HepG2 (cell line): ENCODE measurements around the gene UBE2R2. TPM values are rescaled to one million over a fixed set of nuclear protein-coding genes. Genes with fewer than 3 reads are reported as not detected.

Experiments
- FIP1L1 ChIP-seq: fragments of 200-400 bp; formaldehyde crosslinking; IDR thresholded peaks from 2 replicates; pipeline ENCODE4 v1.6.1; 2018; ENCODE audit warnings: low read depth, mild to moderate bottlenecking, low read length, moderate library complexity, borderline replicate concordance; ENCODE audit not compliant: insufficient read depth
- FOXJ3 ChIP-seq: sonication (generic); formaldehyde crosslinking; IDR thresholded peaks from 2 replicates; pipeline ENCODE4 v1.4.0; 2020; ENCODE audit warnings: missing genetic modification reagents, mild to moderate bottlenecking, borderline replicate concordance
- GATAD1 ChIP-seq: IDR thresholded peaks from 2 replicates; pipeline ENCODE4 v1.6.1; 2016; ENCODE audit warnings: missing genetic modification reagents, missing compliant biosample characterization
- HIC2 ChIP-seq: sonication (generic); formaldehyde crosslinking; IDR thresholded peaks from 2 replicates; pipeline ENCODE4 v1.9.0; 2022; ENCODE audit warnings: low read depth, missing genetic modification reagents
- HINFP ChIP-seq: sonication (generic); formaldehyde crosslinking; IDR thresholded peaks from 2 replicates; pipeline ENCODE4 v1.4.0; 2020; ENCODE audit warnings: low read depth, mild to moderate bottlenecking, missing genetic modification reagents
- MTF1 ChIP-seq: sonication (generic); formaldehyde crosslinking; IDR thresholded peaks from 2 replicates; pipeline ENCODE4 v1.5.0; 2020; ENCODE audit warnings: missing genetic modification reagents
- PREB ChIP-seq: sonication (generic); formaldehyde crosslinking; IDR thresholded peaks from 2 replicates; pipeline ENCODE4 v1.4.0; 2020; ENCODE audit warnings: missing genetic modification reagents
- PRMT3 ChIP-seq: sonication (generic); formaldehyde crosslinking; IDR thresholded peaks from 2 replicates; pipeline ENCODE4 v1.8.1; 2022; ENCODE audit warnings: low read depth, mild to moderate bottlenecking, moderate library complexity, missing genetic modification reagents, borderline replicate concordance
- RCOR2 ChIP-seq: IDR thresholded peaks from 2 replicates; pipeline ENCODE4 v1.6.1; 2016; ENCODE audit warnings: missing biosample characterization, missing genetic modification reagents
- RELA ChIP-seq: sonication (generic); formaldehyde crosslinking; IDR thresholded peaks from 2 replicates; pipeline ENCODE4 v1.4.0; 2020; ENCODE audit warnings: missing genetic modification reagents
- STAG1 ChIP-seq: sonication (generic); formaldehyde crosslinking; IDR thresholded peaks from 2 replicates; pipeline ENCODE4 v1.4.0; 2020; ENCODE audit warnings: missing genetic modification reagents
- TCF7L2 ChIP-seq: IDR thresholded peaks from 2 replicates; pipeline ENCODE4 v1.6.1; 2011; ENCODE audit warnings: mild to moderate bottlenecking, low read depth, low read length, moderate library complexity
- THYN1 ChIP-seq: sonication (generic); formaldehyde crosslinking; IDR thresholded peaks from 2 replicates; pipeline ENCODE4 v1.8.1; 2023; ENCODE audit warnings: low read depth, mild to moderate bottlenecking, moderate library complexity, missing genetic modification reagents, borderline replicate concordance
- ZBTB25 ChIP-seq: IDR thresholded peaks from 2 replicates; pipeline ENCODE4 v1.6.1; 2018; ENCODE audit warnings: missing genetic modification reagents
- ZGPAT ChIP-seq: IDR thresholded peaks from 2 replicates; pipeline ENCODE4 v1.6.1; 2016; ENCODE audit warnings: mild to moderate bottlenecking
- ZKSCAN5 ChIP-seq: sonication (generic); formaldehyde crosslinking; IDR thresholded peaks from 2 replicates; pipeline ENCODE4 v1.5.1; 2020; ENCODE audit warnings: mild to moderate bottlenecking, missing genetic modification reagents
- ZMYM4 ChIP-seq: sonication (generic); formaldehyde crosslinking; IDR thresholded peaks from 2 replicates; pipeline ENCODE4 v1.8.1; 2023; ENCODE audit warnings: mild to moderate bottlenecking, missing genetic modification reagents
- ZNF577 ChIP-seq: sonication (generic); formaldehyde crosslinking; IDR thresholded peaks from 2 replicates; pipeline ENCODE4 v1.4.0; 2020; ENCODE audit warnings: mild to moderate bottlenecking, low read depth, missing genetic modification reagents, borderline replicate concordance
- ZNF7 ChIP-seq: IDR thresholded peaks from 2 replicates; pipeline ENCODE4 v1.6.1; 2016; ENCODE audit warnings: missing biosample characterization, missing genetic modification reagents
- ZUFSP ChIP-seq: sonication (generic); formaldehyde crosslinking; IDR thresholded peaks from 2 replicates; pipeline ENCODE4 v1.9.0; 2021; ENCODE audit warnings: missing genetic modification reagents, mild to moderate bottlenecking, borderline replicate concordance
- polyA plus RNA-seq, 8 experiments: library from polyadenylated mRNA; depleted of rRNA in 3 of 8; stranded (reverse) in 7 of 8; unstranded in 1 of 8; fragments of >200 nt; fragmentation: Illumina TruSeq in 4 of 8; extraction: Trizol in 4 of 8; gene quantifications; 2 replicates each; pipeline versions ENCODE4 v1.2.1 to v1.2.3, GENCODE V29; 2011 to 2016; ENCODE audit warnings: low read depth in 4 of 8, missing spikeins in 1 of 8, mixed read lengths in 1 of 8; ENCODE audit not compliant: insufficient read depth in 1 of 8
- total RNA-seq, 5 experiments: library from RNA; depleted of rRNA; stranded (reverse); fragments of >200 nt; fragmentation: Illumina TruSeq; extraction: Trizol; gene quantifications; 2 replicates each; pipeline ENCODE4 v1.2.3, GENCODE V29; 2016; ENCODE audit warnings: low read depth in 1 of 5

UBE2R2 gene
- total and polyA plus RNA-seq, 2 of the 13 experiments (the other 11 are each of a cell fraction or from before 2014, with no cell fraction given), result 14.8 to 20.9 TPM

GRCh38 chr9:33816327-33817252 is at the start of gene UBE2R2 (continued):
- TF ChIP-seq ZUFSP (CRISPR knock-in tag) (no peak), HIC2 (peak; percentile 53; the same call in 1 of the 2 replicates), HINFP (peak; percentile 49), RELA (no peak), ZMYM4 (CRISPR knock-in tag) (peak; percentile 46), ZGPAT (CRISPR knock-in tag) (peak; percentile 65; the same call in 1 of the 2 replicates), TCF7L2 (no peak), RCOR2 (no peak), ZBTB25 (CRISPR knock-in tag) (peak; percentile 25; the same call in 1 of the 2 replicates), ZKSCAN5 (CRISPR knock-in tag) (no peak), GATAD1 (CRISPR knock-in tag) (peak; percentile 63; the same call in 1 of the 2 replicates), FOXJ3 (CRISPR knock-in tag) (peak; percentile 56; the same call in 1 of the 2 replicates), PREB (CRISPR knock-in tag) (no peak), FIP1L1 (no peak), STAG1 (no peak), ZNF7 (CRISPR knock-in tag) (no peak), THYN1 (CRISPR knock-in tag) (no peak), PRMT3 (CRISPR knock-in tag) (no peak), ZNF577 (no peak), MTF1 (no peak)
